Right forelimb (tissue), 1 donor: ENCODE data around the gene RPS6KB2.
"Not testable (repeated sequence)": the region's sequence is repeated elsewhere in the genome, so short reads cannot be mapped to it uniquely, and the experiment has no call there.

Source experiments
- DNase-seq: peaks from one replicate; pipeline ENCODE4 v3.0.0-alpha.2; 2018

The RPS6KB2 gene

DNA sequence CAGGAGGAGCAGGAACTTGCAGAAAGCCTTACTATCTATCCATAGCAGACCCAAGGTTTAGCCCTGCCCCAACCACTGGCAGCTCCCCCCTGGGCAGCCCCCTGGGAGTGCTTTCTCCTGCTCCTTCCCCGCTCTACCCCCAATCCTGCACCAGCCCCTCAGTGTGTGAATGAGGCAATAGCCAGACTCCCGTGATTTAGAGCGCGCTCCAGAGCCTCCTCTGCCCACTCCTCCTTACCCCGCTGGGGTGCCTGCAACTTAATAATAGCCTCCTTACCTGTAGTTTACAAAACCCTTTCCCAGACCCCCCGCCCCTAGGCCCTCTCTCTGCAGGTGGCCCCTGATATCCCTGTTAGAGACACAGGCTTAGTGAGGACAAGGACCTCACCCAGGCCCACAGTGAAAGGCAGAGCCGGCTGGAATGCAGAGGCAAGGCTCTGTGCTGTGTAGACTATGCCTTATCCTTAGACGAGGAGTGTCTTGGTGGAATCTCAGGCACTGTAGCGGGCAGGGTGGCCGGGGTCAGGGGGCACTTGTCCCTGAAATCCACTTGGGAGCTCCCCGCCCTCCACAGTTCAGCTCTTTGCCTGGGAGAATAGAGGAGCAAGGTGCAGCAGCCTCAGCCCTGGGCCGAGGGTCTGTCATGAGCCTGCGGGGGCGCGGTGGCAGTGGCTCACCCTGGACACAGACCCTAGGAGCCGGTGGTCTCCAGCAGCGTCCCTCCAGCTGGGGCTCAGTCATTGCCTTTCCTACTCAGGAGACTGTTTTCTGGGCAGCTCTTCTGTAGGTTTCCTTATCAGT, 17.1 kb upstream of the RPS6KB2 start:
- DNase-seq = no peak

DNA sequence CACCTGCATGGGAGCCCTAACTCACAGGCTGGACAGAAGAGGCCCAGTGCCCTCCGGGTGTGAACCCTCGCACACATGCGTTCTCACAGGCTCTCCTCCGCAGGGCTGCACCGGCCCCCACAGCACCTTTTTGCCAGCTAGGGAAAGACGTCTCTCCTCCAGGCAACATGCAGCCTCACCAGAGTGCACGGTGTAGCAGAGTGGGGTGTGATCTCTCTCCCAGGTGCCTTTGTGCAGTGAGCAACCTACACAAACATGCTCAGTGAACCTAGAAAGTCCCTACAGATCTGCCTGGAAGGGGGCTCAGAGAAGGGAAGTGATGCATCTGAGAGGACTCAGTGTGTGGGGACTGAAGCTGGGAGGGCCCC, 16.5 kb upstream of the RPS6KB2 start:
- no peak for DNase-seq

- no peak for DNase-seq
Measured at GRCh38 chr11:67412495-67413179, 15.7 kb upstream of the RPS6KB2 start.

DNA sequence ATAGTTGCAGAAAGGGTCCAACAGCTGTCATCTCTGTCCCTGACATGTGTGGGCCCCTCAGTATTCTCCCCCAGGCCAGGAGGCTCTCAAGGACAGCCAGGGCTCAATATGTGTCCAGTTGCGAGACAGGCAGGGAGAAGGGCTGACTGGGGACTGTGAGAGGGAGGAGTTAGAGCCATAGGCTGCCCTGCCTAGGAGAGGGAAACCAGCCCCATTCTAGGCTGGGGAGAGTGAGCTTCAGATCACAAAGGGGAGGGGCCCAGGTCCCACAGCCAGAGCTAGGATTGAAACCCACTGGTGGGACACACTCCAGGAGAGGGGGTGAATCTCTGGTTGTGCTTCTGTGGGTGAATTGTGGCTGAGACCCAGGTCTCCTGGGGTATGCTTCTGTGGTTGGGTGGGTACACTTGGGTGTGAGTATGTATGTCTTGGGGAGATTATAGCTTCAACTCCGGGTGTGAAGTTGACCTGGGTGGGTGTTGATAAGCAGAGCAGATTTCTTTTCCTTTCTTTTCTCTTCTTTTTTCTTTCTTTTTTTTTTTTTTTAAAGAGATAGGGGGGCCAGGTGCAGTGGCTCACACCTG, 14.9 kb upstream of the RPS6KB2 start:
- no peak for DNase-seq

- DNase-seq = no peak
Measured at GRCh38 chr11:67415501-67416304, 12.6 kb upstream of the RPS6KB2 start, which contains the start of gene CARNS1. TSS of gene CARNS1 (plus strand) at chr11:67415678. CDS start at chr11:67416200, 522 bp downstream.

- no peak for DNase-seq
Measured at GRCh38 chr11:67416416-67417335, 11.6 kb upstream of the RPS6KB2 start.

DNA sequence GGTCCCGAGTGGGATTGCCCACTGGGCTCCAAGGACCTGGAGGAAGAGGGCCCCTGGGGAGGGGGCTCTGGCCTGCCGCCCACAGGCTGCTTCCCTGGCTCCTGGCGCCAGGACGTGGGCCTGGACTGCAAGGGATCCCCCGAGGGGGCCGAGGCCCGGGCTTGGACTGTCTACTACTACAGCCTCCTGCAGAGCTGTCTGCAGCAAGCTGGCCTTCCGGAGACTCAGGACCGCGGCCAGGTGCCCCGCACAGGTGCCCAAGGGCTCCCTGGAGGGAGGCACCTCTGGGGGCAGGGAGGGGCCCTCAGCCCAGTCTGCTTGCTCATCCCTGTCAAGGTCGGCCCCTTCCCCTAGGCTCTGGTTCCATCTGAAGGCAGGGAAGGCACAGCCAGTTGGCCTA, 10.9 kb upstream of the RPS6KB2 start:
- no peak for DNase-seq

DNA sequence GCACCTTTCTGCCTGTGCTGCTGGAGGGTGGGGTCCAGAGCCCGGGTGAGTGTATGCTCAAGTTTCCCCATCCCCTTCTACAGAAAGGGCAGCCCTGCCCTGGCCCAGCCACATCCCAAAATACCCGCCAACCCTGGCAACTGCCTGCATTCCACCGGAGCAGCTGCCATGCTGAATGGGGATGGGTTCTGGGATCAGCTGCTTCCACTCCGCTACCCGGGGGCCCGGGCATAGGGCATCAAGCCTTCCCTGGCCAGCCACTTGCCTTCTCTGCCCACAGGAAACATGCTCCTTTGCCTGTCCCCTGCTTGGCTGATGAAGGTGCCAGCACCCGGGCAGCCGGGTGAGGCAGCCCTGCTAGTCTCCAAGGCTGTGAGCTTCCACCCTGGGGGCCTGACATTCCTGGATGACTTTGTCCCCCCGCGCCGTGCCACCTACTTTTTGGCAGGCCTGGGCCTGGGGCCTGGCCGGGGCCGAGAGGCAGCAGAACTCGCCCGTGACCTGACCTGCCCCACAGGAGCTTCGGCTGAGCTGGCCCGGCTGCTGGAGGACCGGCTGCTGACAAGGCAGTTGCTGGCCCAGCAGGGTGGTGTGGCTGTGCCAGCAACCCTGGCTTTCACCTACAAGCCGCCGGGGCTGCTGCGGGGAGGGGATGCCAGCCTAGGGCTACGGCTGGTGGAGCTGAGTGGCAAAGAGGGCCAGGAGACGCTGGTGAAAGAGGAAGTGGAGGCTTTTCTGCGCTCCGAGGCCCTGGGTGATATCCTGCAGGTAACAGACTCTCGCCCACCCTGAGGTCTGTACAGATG, 9.6 kb upstream of the RPS6KB2 start:
- DNase-seq = no peak

DNA sequence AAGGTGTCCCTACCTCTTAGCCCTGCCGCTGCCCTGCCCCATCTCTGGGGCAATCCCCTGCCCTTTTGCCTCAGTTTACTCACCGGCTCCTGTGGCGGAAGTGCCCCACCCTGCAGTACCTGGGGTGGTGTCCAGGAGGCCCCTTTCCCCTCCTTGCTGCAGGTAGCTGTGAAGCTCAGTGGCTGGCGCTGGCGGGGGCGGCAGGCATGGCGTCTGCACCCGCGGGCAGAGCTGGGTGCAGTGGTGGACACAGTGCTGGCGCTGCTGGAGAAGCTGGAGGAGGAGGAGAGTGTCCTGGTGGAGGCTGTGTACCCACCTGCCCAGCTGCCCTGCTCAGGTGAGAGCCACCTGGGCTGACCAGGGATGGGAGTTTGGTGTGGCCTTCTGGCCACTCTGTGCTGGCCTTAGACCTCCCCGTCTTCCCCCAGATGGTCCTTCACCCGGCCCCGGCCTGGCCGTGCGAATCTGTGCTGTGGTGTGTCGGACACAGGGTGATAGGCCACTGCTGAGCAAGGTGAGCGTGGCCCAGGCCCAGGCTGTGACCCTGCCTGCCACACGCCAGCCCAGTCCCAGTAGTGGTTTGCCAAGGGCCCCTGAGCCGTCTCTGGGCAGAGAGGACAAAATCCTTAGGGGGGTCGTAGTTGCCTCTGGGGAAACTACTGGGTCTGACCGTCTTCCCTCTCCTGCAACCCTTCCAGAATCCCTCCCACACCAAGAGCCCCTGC, 8.8 kb upstream of the RPS6KB2 start:
- no peak for DNase-seq

- DNase-seq = no peak
Measured at GRCh38 chr11:67420147-67420645, 8.1 kb upstream of the RPS6KB2 start.

DNA sequence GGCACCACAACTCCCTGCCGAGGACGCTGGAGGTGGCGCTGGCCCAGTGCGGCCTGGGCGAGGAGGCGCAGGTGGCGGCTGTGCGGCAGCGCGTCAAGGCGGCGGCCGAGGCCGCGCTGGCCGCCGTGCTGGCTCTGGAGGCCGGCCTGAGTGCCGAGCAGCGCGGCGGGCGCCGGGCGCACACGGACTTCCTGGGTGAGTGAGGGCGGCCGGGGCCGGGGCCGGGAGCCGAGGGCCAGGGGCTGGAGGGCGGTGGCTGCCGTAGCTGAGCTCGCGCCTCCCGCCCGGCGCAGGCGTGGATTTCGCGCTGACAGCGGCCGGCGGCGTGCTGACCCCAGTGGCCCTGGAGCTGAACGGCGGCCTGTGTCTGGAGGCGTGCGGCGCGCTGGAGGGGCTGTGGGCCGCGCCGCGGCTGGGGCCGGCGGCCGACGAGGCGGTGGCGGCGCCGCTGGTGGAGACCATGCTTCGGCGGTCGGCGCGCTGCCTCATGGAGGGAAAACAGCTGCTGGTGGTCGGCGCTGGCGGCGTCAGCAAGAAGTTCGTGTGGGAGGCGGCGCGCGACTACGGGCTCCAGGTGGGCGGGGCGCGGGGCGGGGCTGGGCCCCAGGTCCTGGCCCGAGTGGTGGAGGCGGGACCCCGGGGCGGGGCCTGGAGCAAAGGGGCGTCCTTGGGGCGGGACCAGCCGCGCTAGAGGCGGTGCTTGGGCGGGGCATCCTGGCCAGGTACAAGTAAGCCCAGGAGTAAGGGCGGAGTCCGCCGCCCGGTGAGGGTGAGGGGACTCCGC, 7.5 kb upstream of the RPS6KB2 start:
- peak; percentile 98 for DNase-seq

GRCh38 chr11:67421430-67422031, 6.8 kb upstream of the RPS6KB2 start:
- DNase-seq = no peak

DNA sequence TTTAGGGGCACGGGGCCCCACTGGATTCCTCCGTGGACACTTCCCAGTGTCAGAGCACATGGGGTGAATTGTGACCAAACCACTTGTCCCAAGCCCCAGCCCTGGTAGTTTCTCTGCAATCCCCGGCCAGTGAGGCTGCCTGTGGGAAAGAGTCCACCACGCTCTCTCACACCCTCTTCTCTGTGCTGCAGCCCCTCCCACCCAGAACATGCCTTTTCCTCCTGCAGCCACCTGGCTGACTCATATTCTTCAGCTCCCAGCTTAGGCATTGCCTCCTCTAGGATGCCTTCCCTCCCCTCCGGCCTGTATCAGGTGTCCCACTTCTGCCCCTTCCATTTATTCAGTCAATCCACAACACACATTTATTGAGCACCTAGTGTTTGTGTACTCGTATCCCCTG, 5.4 kb upstream of the RPS6KB2 start:
- no peak for DNase-seq

GRCh38 chr11:67423466-67423865, 4.8 kb upstream of the RPS6KB2 start:
- no peak for DNase-seq

- no peak for DNase-seq
Measured at GRCh38 chr11:67423891-67424613, 4.2 kb upstream of the RPS6KB2 start.

- not testable (repeated sequence) for DNase-seq
Measured at GRCh38 chr11:67427364-67427859, 882 bp upstream of the RPS6KB2 start.

DNA sequence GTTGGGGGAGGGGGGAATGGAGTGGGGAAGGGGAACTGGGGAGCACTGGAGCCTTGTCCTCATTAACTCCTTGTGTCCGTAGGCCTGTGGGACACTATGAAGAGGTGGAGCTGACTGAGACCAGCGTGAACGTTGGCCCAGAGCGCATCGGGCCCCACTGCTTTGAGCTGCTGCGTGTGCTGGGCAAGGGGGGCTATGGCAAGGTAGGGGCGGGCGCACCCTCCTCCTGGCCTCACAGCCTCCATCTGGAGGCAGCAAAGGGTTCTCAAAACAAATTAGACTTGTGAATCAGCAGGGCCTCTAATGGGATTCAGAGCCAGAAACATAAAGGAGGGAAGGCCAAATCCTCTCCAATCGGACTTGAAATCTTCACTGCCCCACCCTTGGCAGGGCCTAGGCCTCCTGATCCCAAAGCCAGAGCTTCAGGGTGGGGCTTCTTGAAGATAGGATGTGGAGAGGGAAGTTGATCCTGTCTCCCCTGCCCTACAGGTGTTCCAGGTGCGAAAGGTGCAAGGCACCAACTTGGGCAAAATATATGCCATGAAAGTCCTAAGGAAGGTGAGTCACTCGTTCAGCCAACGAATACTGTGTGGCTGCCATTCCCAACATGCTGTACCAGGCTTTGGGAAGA, 859 bp downstream of the RPS6KB2 start:
- no peak for DNase-seq

DNA sequence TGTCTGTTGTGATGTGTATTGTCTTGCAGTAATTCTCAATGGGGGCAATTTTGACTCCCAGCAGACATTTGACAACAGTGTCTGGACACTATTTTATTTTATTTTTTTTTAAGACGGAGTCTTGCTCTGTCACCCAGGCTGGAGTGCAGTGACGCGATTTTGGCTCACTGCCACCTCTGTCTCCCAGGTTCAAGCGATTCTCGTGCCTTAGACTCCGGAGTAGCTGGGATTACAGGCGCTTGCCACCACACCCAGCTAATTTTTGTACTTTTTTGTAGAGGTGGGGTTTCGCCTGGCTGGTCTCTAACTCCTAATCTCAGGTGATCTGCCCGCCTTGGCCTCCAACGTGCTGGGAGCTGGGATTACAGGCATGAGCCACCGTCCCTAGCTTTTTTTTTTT, 1.4 kb downstream of the RPS6KB2 start:
- DNase-seq = no peak
